A673 (cell line): ENCODE data around the gene APC. TPM values are rescaled to one million over a fixed set of nuclear protein-coding genes. Genes with fewer than 3 reads are reported as not detected.
A peak's percentile ranks its signal among the peaks of the same experiment; 100 is the strongest.

Source experiments
- BruUV-seq: library from RNA; stranded (reverse); fragments of 400-500 nt; replicated peaks from 2 replicates; lab custom pipeline; 2021; lab: Mats Ljungman, UMichigan
- CTCF ChIA-PET: fragments of 300-600 bp; sonication (Branson Sonifier 250); formaldehyde crosslinking; loops from one replicate; lab custom pipeline; 2022; ENCODE audit warnings: antibody characterized with exemption; lab: Charles Lee
- POLR2A ChIA-PET: fragments of 300-600 bp; sonication (Branson Sonifier 250); formaldehyde crosslinking; loops from one replicate; lab custom pipeline; 2022; ENCODE audit warnings: antibody characterized with exemption; ENCODE audit not compliant: low non-redundant PET; lab: Charles Lee
- DNase-seq: peaks from one replicate; pipeline ENCODE4 v3.0.0-alpha.2; 2015; ENCODE audit warnings: low spot score
- H3K27ac ChIP-seq: fragments of 200-600 bp; sonication (generic); 2 replicates; pipeline ENCODE4 v1.5.1; 2016; ENCODE audit warnings: mixed run types, low read depth, mild to moderate bottlenecking, mixed read lengths, antibody characterized with exemption, low read length; ENCODE audit not compliant: poor library complexity, severe bottlenecking
- H3K27me3 ChIP-seq: fragments of 200-600 bp; sonication (generic); replicated peaks from 2 replicates; pipeline ENCODE4 v1.6.1; 2017; ENCODE audit warnings: mixed run types, low read depth, mild to moderate bottlenecking, mixed read lengths, antibody characterized with exemption, low read length; ENCODE audit not compliant: insufficient read depth, poor library complexity
- H3K36me3 ChIP-seq: fragments of 200-600 bp; sonication (generic); 2 replicates; pipeline ENCODE4 v1.6.1; 2016; ENCODE audit warnings: mixed run types, mild to moderate bottlenecking, mixed read lengths, antibody characterized with exemption, low read length; ENCODE audit not compliant: insufficient read depth, poor library complexity, severe bottlenecking
- H3K4me1 ChIP-seq: fragments of 200-600 bp; sonication (generic); 2 replicates; pipeline ENCODE4 v1.6.1; 2017; ENCODE audit warnings: mixed run types, mild to moderate bottlenecking, mixed read lengths, antibody characterized with exemption, low read length; ENCODE audit not compliant: insufficient read depth, poor library complexity, severe bottlenecking
- H3K4me3 ChIP-seq: fragments of 200-600 bp; sonication (generic); 2 replicates; pipeline ENCODE4 v1.5.1; 2016; ENCODE audit warnings: low read depth, mixed run types, mild to moderate bottlenecking, mixed read lengths, low read length; ENCODE audit not compliant: poor library complexity, severe bottlenecking
- H3K9me3 ChIP-seq: fragments of 200-600 bp; sonication (generic); 2 replicates; pipeline ENCODE4 v1.6.1; 2016; ENCODE audit warnings: mixed run types, low read depth, mild to moderate bottlenecking, mixed read lengths, antibody characterized with exemption, low read length; ENCODE audit not compliant: poor library complexity, severe bottlenecking
- EZH2 ChIP-seq: fragments of 200-600 bp; sonication (generic); IDR thresholded peaks from 2 replicates; pipeline ENCODE4 v1.6.1; 2017; ENCODE audit warnings: borderline replicate concordance, low read depth, mild to moderate bottlenecking, mixed read lengths, antibody characterized with exemption, low read length; ENCODE audit not compliant: poor library complexity, severe bottlenecking
- intact Hi-C: fragments of 100-400 bp; cut with micrococcal nuclease; formaldehyde crosslinking; loops from one replicate; pipeline ENCODE4 v1.10.0; 2022; ENCODE audit not compliant: unreplicated experiment
- total RNA-seq: library from RNA; stranded (reverse); gene quantifications from 2 replicates; pipeline ENCODE4 v1.2.3, GENCODE V29; 2021
- TF ChIP-seq, protein P1 (sequence below): fragments of 300-800, 200-600 bp; sonication (generic); conservative IDR thresholded peaks from 2 replicates; pipeline ENCODE4 v1.5.1; 2017; ENCODE audit warnings: low read depth, mild to moderate bottlenecking, antibody characterized with exemption, low read length, moderate library complexity, mixed read lengths

The APC gene
- total RNA-seq, 1 experiment from 2014 or later = 39.3 TPM

- no TSS peak for BruUV-seq
- DNase-seq = no peak
- intact Hi-C loops = no loop called here
- Histone ChIP-seq H3K27ac (no peak overlapping the region), H3K4me3 (no peak overlapping the region), H3K4me1 (peaks cover 24% of the 10 kb centered on the region), H3K36me3 (no peaks in the 10 kb centered on the region), H3K9me3 (no peaks in the 10 kb centered on the region), H3K27me3 (no peaks in the 10 kb centered on the region)
- CTCF ChIA-PET = no interaction called here
- POLR2A ChIA-PET = no interaction called here
- TF ChIP-seq, protein P1, sequence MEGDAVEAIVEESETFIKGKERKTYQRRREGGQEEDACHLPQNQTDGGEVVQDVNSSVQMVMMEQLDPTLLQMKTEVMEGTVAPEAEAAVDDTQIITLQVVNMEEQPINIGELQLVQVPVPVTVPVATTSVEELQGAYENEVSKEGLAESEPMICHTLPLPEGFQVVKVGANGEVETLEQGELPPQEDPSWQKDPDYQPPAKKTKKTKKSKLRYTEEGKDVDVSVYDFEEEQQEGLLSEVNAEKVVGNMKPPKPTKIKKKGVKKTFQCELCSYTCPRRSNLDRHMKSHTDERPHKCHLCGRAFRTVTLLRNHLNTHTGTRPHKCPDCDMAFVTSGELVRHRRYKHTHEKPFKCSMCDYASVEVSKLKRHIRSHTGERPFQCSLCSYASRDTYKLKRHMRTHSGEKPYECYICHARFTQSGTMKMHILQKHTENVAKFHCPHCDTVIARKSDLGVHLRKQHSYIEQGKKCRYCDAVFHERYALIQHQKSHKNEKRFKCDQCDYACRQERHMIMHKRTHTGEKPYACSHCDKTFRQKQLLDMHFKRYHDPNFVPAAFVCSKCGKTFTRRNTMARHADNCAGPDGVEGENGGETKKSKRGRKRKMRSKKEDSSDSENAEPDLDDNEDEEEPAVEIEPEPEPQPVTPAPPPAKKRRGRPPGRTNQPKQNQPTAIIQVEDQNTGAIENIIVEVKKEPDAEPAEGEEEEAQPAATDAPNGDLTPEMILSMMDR = no peak
These were observed 44.4 kb upstream of the APC start for GRCh38 chr5:112693301-112693700.

DNA sequence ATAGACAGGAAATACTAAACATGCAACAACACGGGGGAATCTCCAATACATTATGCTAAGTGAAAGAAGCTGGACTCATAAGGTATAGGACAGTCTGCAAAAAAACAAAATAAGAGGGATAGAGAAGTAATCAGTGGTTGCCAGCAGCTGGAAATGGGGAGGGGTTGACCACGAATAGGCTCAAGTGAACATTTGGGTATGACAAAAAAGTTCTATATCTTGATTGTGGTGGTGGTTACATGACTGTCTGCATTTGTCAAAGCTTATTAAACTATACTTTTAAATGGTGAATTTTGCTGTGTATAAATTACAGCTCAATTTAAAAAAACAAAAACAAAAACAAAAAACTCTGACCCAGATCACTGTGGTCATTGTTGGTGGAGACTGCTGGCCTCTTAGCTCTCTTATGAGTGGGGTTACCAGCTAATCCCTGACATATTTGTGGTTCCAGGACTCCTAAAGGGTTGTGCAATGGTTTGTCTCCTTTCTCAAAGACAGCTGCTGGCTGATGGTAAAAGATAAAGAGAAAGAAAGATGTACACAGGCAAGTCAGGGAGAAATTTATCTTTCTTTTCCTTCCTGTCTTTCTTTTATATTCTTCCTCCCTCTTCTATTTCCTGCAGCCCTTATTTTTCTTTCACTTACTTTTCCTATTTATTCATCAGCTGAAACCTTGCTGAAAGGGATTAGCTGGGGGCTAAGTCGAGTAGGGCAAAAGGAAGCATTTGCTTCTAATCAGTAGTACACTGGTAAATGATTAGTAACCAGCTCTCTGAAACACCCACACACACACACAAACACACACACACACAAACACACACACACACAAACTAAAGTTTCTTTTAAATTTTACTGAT is 42.6 kb upstream of the APC start:
- BruUV-seq = no TSS peak
- POLR2A ChIA-PET = interaction anchor here (0.7 kb wide), 1 partner anchor 64 kb away, joined by 9 read pairs; no protein-coding TSS in a partner anchor
- no peaks in the 10 kb centered on the region for H3K27me3 ChIP-seq
- DNase-seq = peak; percentile 61
- H3K36me3 ChIP-seq = no peaks in the 10 kb centered on the region
- CTCF ChIA-PET = no interaction called here
- peaks cover 24% of the 10 kb centered on the region for H3K4me1 ChIP-seq
- intact Hi-C loops = no loop called here
- no peak overlapping the region for H3K4me3 ChIP-seq
- TF ChIP-seq, protein P1 = no peak
- no peak for TF ChIP-seq EZH2
- peak overlapping the region; percentile 0 for H3K27ac ChIP-seq
- no peaks in the 10 kb centered on the region for H3K9me3 ChIP-seq

GRCh38 chr5:112696786-112697185 is 40.9 kb upstream of the APC start:
- Histone ChIP-seq H3K4me3 (no peak overlapping the region), H3K9me3 (no peaks in the 10 kb centered on the region), H3K4me1 (peaks cover 24% of the 10 kb centered on the region), H3K27me3 (no peaks in the 10 kb centered on the region), H3K27ac (no peak overlapping the region), H3K36me3 (no peaks in the 10 kb centered on the region)
- ChIA-PET POLR2A (interaction anchor here (0.5 kb wide), 1 partner anchor 36 kb away, joined by 4 read pairs; no protein-coding TSS in a partner anchor), CTCF (no interaction called here)
- intact Hi-C loops = loop anchor here (2.0 kb wide), 1 partner anchor 56 kb away; no protein-coding TSS in a partner anchor
- no peak for TF ChIP-seq EZH2
- no peak for DNase-seq
- no TSS peak for BruUV-seq
